ENCODE measurements around the gene HOXA2. TPM values are rescaled to one million over a fixed set of nuclear protein-coding genes. Genes with fewer than 3 reads are reported as not detected.

The HOXA2 gene
- total and polyA plus RNA-seq, 3 experiments from 2014 or later, result not detected

DNA sequence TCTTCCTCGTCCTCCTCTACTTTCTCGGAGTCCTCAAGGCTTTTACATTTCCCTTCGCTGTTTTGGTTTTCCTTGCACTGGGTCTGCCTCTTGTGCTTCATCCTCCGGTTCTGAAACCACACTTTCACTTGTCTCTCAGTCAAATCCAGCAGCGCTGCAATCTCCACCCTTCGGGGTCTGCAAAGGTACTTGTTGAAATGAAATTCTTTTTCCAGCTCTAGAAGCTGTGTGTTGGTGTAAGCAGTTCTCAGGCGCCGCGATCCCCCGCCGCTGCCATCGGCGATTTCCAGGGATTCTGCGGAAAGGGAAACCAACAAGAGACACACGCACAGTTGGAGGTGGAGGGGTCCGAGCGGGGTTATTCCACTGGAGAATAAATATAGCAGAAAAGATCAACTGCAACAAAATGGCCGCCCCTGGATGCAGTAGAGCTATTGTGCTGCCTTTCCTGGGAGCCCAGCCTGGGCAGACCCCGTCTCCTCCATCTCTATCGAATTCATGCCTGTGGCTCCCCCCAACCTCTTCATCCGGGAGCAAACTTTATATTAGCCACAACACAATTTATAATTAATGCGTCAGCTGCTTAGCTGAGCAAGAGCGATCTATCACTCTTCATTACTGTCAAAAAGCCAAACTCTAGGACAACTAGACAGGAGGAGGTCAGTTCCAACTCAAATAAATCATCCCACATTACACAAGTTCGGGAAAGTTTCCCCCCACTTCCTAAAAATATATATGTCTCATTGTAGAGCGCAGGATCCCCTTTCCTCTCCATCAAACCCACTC lies 1.1 kb downstream of the HOXA2 start:
- Mint-ChIP-seq H3K4me3 (peak overlapping the region in 5 of 7 donors; percentile 2 to 55 (median 23)), H3K27ac (no peak overlapping the region), H3K36me3 (peaks cover 9 to 23% (median 15%) of the 10 kb centered on the region in 3 donors), H3K27me3 (peaks cover 43 to 74% of the 10 kb centered on the region in 2 donors), H3K4me1 (peaks cover 34 to 43% (median 35%) of the 10 kb centered on the region in 3 donors), H3K9me3 (no peaks in the 10 kb centered on the region)
- Histone ChIP-seq H3K27me3 (ENCODE audit: insufficient read depth, low read length, poor library complexity, severe bottlenecking) (peaks cover 38% of the 10 kb centered on the region), H3K4me3 (ENCODE audit: low read length) (no peak overlapping the region), H3K9me3 (ENCODE audit: low read length) (no peaks in the 10 kb centered on the region), H3K27ac (ENCODE audit: low read depth, low read length) (no peak overlapping the region), H3K36me3 (ENCODE audit: insufficient read depth, low read length) (no peaks in the 10 kb centered on the region), H3K4me1 (ENCODE audit: insufficient read depth, low read length) (peaks cover 21% of the 10 kb centered on the region)
- POLR2A ChIA-PET, result no interaction called here
- CTCF ChIA-PET, result no interaction called here
- DNase-seq, result no peak

DNA sequence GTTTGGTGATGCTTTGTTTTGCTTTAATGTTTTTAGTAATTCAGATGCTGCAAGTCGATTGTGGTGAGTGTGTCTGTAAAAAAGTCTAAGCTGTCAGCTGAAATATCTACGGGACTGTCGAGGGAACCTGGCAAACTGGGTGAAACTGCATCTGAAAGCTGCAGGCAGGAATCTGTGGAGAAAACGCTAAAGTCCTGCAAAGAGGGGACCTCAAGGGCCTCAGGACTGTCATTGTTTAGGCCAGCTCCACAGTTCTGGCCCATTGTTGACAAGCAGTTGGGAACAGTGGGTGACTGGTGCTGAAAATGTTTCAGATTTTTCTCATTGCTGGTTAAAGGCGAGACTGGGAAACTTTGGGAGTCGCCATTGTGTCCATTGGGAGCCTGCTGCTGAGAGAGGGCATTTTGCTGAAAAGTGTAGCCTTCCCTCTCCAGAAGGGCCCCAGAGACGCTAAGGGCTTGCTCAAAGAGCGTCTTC lies 1.8 kb downstream of the HOXA2 start:
- H3K4me1 Mint-ChIP-seq, result peaks cover 34 to 46% (median 35%) of the 10 kb centered on the region in 3 donors

DNA sequence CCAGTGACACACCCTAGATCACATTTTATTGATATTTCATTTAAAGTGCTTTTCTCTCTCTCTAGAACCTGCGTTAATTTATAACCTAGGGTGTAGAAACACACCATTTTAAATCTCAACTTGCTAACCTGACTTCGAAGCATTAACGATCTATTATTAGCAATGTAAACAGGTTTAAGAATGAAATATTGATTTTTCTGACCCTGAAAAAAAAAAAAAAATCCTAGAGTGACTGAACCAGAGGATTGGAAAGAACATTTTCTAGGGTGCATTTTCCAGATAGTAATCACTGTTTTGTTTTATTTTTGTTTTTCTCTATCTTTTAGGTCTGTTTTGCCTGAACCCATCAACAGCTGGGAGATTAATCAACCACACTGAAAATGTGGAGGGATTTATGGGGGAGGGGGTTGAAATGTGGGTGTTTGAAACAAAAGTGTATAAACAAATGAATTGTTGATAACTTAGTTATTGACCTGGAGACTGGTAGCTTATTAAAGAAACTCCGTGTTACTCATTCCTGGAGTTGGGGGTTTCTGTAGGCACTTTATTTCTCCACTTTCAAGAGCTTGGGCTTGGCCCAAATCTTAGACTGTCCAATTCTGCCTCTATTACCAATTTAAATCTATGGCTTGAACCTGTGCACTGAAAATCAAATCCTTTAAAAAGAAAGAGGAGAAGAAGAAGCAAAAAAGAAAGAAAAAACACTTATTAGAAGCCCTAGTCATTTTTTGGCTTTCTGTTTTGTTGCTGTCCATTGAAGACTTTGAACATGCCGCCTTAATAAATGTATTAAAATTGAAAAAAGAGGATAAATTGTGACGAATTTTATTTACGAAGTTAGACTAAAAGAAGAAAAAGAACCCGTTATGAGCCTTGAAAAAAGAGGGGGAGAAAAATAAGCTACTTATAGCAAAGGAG lies 2.8 kb downstream of the HOXA2 start:
- H3K4me3 Mint-ChIP-seq, result peak overlapping the region in 2 of 7 donors; percentile 13 to 36
- no peak for DNase-seq
- ChIA-PET CTCF (no interaction called here), POLR2A (no interaction called here)
- Histone ChIP-seq H3K36me3 (ENCODE audit: insufficient read depth, low read length) (no peaks in the 10 kb centered on the region), H3K27me3 (ENCODE audit: insufficient read depth, low read length, poor library complexity, severe bottlenecking) (peaks cover 32% of the 10 kb centered on the region), H3K4me3 (ENCODE audit: low read length) (no peak overlapping the region), H3K9me3 (ENCODE audit: low read length) (no peaks in the 10 kb centered on the region), H3K4me1 (ENCODE audit: insufficient read depth, low read length) (peaks cover 28% of the 10 kb centered on the region), H3K27ac (ENCODE audit: low read depth, low read length) (no peak overlapping the region)
- peaks cover 54 to 68% of the 10 kb centered on the region in 2 donors for H3K27me3 Mint-ChIP-seq
- no peak overlapping the region for H3K27ac Mint-ChIP-seq
- peaks cover 42 to 56% (median 45%) of the 10 kb centered on the region in 3 donors for H3K4me1 Mint-ChIP-seq
- no peaks in the 10 kb centered on the region for H3K9me3 Mint-ChIP-seq
- peaks cover 9 to 26% (median 15%) of the 10 kb centered on the region in 3 donors for H3K36me3 Mint-ChIP-seq

More for the DNA sequence above, 1.8 kb downstream of the HOXA2 start:
- Histone ChIP-seq H3K27me3 (ENCODE audit: insufficient read depth, low read length, poor library complexity, severe bottlenecking) (peaks cover 38% of the 10 kb centered on the region), H3K4me1 (ENCODE audit: insufficient read depth, low read length) (peaks cover 21% of the 10 kb centered on the region), H3K4me3 (ENCODE audit: low read length) (no peak overlapping the region), H3K27ac (ENCODE audit: low read depth, low read length) (no peak overlapping the region), H3K9me3 (ENCODE audit: low read length) (no peaks in the 10 kb centered on the region), H3K36me3 (ENCODE audit: insufficient read depth, low read length) (no peaks in the 10 kb centered on the region)
- CTCF ChIA-PET, result no interaction called here
- DNase-seq, result no peak
- peak overlapping the region in 1 of 7 donors; percentile 20 for H3K4me3 Mint-ChIP-seq
- H3K27ac Mint-ChIP-seq, result no peak overlapping the region
- H3K36me3 Mint-ChIP-seq, result peaks cover 9 to 25% (median 15%) of the 10 kb centered on the region in 3 donors
- no peaks in the 10 kb centered on the region for H3K9me3 Mint-ChIP-seq
- H3K27me3 Mint-ChIP-seq, result peaks cover 45 to 70% of the 10 kb centered on the region in 2 donors
- POLR2A ChIA-PET, result no interaction called here

DNA sequence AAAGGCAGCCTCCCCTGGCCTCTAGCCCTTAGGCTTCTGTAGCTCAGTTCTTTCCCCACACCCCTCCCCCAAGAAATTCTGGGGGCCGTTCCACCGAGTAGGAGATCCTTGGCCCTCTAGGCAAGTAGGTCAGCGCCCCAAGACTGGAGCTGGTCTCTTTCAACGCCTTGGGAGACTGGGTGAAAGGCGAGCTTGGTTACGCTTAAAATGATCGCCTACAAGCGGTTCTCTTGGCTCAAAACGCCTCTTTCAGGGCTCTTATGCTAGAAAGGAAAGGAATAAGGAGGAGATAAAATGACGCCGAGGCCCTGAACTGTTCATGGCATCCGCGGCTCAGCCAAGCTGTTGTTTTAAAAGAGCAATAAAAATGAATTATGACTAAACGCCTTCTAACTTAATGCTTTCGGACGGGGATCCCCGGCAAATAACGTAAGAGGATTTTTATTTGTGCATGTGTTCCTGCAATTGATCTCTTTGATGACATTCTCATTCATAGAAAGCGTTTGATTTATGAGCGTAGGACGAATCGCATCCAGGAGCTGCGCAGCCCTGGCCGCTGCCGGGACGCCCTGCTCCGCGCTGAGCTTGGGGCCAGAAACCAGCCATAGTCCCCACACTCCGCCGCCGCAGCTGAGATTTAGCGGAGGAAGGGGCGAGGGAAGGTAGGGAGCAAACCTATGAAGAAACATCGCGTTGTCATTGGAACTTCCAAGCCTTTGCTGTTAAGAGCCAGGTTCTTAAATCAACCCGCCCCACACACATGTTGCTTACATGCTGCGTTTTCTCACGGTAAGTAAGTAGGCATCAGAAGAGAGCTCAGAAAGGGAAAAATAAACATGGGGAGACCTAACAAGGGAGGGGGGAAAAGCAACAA lies 3.7 kb downstream of the HOXA2 start:
- no peak overlapping the region for H3K4me3 ChIP-seq (ENCODE audit: low read length)
- H3K9me3 Mint-ChIP-seq, result no peaks in the 10 kb centered on the region
- DNase-seq, result no peak
- H3K4me3 Mint-ChIP-seq, result peak overlapping the region in 3 of 7 donors; percentile 54 to 94 (median 90)
- H3K4me1 Mint-ChIP-seq, result peaks cover 45 to 57% (median 52%) of the 10 kb centered on the region in 3 donors
- H3K27ac Mint-ChIP-seq, result peak overlapping the region in 1 of 8 donors; percentile 18
- peaks cover 25% of the 10 kb centered on the region for H3K27me3 ChIP-seq (ENCODE audit: insufficient read depth, low read length, poor library complexity, severe bottlenecking)
- no peaks in the 10 kb centered on the region for H3K36me3 ChIP-seq (ENCODE audit: insufficient read depth, low read length)
- H3K9me3 ChIP-seq (ENCODE audit: low read length), result no peaks in the 10 kb centered on the region
- POLR2A ChIA-PET, result no interaction called here
- H3K36me3 Mint-ChIP-seq, result peaks cover 9 to 26% (median 15%) of the 10 kb centered on the region in 3 donors
- peaks cover 46 to 66% of the 10 kb centered on the region in 2 donors for H3K27me3 Mint-ChIP-seq
- H3K27ac ChIP-seq (ENCODE audit: low read depth, low read length), result no peak overlapping the region
- H3K4me1 ChIP-seq (ENCODE audit: insufficient read depth, low read length), result peaks cover 29% of the 10 kb centered on the region
- CTCF ChIA-PET, result interaction anchor here (1.8 kb wide), 1 partner anchor 62 kb away, joined by 4 read pairs; no protein-coding TSS in a partner anchor

DNA sequence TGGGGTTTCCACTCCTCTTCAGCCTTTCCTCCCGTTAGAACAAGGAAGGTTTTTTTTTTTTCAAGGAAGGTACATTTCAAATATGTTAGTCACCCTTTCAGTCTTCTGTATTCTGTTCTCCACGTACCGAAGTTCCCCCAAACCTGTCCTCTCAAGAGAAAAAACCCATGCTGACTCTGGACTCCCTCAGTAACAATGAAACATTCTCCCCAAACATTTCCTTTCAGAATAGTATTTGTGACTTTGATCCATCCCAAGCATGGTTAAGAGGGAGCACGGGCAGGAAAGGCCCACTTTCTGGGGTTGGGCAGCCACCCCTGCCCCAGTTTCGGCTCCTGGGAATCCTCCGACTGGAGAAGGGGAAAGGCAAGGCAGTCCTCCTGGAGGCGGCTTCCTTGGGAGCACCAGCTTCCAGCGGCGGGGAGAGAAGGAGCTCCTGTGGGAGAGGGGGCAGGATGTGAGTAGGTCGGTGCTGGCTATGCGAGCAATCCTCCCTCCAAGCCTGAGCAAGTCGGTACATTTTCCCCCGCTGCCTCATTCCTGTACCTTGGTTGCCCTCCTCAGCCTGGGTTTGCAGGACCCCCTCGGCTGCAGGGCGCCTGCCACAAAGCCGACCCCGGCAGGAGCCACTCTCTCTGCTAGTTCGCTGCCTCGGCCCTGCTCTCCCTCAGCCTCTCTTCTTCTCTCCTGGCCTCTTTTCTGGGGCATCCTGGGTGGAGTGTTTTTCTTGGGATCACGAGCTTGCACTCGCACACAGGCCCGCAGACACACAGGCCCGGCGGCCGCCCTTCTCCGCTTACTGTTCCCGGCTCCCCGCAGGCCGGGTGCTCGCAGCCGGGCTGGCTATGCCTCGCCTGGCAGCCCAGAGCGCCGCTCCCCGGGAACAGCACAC lies 4.6 kb downstream of the HOXA2 start:
- Mint-ChIP-seq H3K9me3 (no peaks in the 10 kb centered on the region), H3K4me1 (peaks cover 40 to 51% (median 50%) of the 10 kb centered on the region in 3 donors), H3K4me3 (peak overlapping the region; percentile 90 to 96 (median 93)), H3K36me3 (peaks cover 9 to 26% (median 15%) of the 10 kb centered on the region in 3 donors), H3K27me3 (peaks cover 37 to 65% of the 10 kb centered on the region in 2 donors), H3K27ac (peak overlapping the region in 2 of 8 donors; percentile 18 to 77)
- CTCF ChIA-PET, result interaction anchor here (1.8 kb wide), 1 partner anchor 63 kb away, joined by 4 read pairs; no protein-coding TSS in a partner anchor
- Histone ChIP-seq H3K27ac (ENCODE audit: low read depth, low read length) (no peak overlapping the region), H3K4me3 (ENCODE audit: low read length) (no peak overlapping the region), H3K36me3 (ENCODE audit: insufficient read depth, low read length) (no peaks in the 10 kb centered on the region), H3K9me3 (ENCODE audit: low read length) (no peaks in the 10 kb centered on the region), H3K27me3 (ENCODE audit: insufficient read depth, low read length, poor library complexity, severe bottlenecking) (peaks cover 17% of the 10 kb centered on the region), H3K4me1 (ENCODE audit: insufficient read depth, low read length) (peaks cover 27% of the 10 kb centered on the region)
- no peak for DNase-seq
- POLR2A ChIA-PET, result no interaction called here

DNA sequence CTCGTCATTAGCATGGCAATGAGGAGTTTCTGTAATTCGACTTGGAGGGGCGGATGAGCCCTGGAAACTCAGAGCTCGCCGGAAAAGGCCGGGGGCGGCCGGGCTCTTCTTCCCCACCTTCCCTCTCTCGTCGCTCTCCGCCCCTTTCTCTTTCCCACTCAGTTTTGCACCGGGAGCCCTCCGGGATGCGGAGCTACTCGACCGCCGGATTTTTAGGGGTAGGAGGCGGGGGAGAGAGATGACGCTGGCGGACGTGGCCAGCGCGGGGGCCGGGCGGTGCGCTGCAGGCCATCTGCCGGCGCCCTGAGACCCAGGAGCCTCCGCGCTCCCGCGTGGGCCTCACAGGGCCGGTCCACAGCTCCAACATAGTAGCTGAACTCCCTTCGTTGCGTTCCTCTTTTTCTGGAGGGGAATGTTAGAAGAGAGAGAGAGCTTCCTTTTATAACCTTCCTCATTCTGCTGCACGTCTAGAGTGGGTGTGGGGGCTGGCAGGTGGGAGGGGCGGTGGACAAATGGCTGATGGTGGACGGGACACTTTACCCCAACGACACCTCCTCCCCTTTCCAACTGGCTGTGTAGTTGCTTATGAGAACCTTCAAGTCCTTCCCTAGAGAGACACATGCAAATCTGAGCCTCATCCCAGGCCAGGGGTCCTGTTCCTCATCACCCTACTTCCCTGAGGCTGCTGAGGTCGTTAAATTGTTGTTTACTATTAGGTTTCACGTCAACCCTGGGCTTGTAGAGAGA lies 5.5 kb downstream of the HOXA2 start:
- CTCF ChIA-PET, result interaction anchor here (1.0 to 1.8 kb wide), 3 partner anchors 8 to 64 kb away, joined by 4 read pairs; no protein-coding TSS in a partner anchor
- Mint-ChIP-seq H3K36me3 (peaks cover 9 to 26% (median 15%) of the 10 kb centered on the region in 3 donors), H3K4me1 (peaks cover 32 to 42% (median 41%) of the 10 kb centered on the region in 3 donors), H3K27me3 (peaks cover 30 to 64% of the 10 kb centered on the region in 2 donors), H3K4me3 (peak overlapping the region; percentile 90 to 96 (median 93)), H3K27ac (peak overlapping the region; percentile 12 to 97 (median 82)), H3K9me3 (no peaks in the 10 kb centered on the region)
- Histone ChIP-seq H3K27ac (ENCODE audit: low read depth, low read length) (peak overlapping the region; percentile 38), H3K4me3 (ENCODE audit: low read length) (peak overlapping the region; percentile 57), H3K9me3 (ENCODE audit: low read length) (no peaks in the 10 kb centered on the region), H3K36me3 (ENCODE audit: insufficient read depth, low read length) (no peaks in the 10 kb centered on the region), H3K27me3 (ENCODE audit: insufficient read depth, low read length, poor library complexity, severe bottlenecking) (peaks cover 7% of the 10 kb centered on the region), H3K4me1 (ENCODE audit: insufficient read depth, low read length) (peaks cover 19% of the 10 kb centered on the region)
- no peak for DNase-seq
- POLR2A ChIA-PET, result interaction anchor here (1.3 kb wide), 1 partner anchor 234 kb away, joined by 7 read pairs; no protein-coding TSS in a partner anchor

Data from CD8-positive, alpha-beta memory T cell (primary cell).